Stomach (tissue), 4 donors: Measurements from ENCODE around the gene CARMIL1.

ENCODE experiments used
- POLR2A ChIP-seq, 4 donors: fragments of 450-650 bp; IDR thresholded peaks; one replicate each; pipeline ENCODE4 v1.6.1; 2016; ENCODE audit warnings: antibody characterized with exemption in 4 of 4, control low read depth in 2 of 4, mild to moderate bottlenecking in 1 of 4, moderate library complexity in 1 of 4
- POLR2AphosphoS5 ChIP-seq, 3 donors: sonication (generic); formaldehyde crosslinking; IDR thresholded peaks; one replicate each; pipeline ENCODE4 v1.6.1; 2016; ENCODE audit warnings: antibody characterized with exemption in 3 of 3
- TF ChIP-seq, protein P1 (sequence below), 7 experiments: fragments of 450-650 bp in 4 of 7; fragments of 200-600 bp in 3 of 7; sonication (generic) in 3 of 7; IDR thresholded peaks; one replicate each; pipeline ENCODE4 v1.5.1; 2016 to 2019; ENCODE audit warnings: antibody characterized with exemption in 7 of 7, control low read depth in 2 of 7, mild to moderate bottlenecking in 1 of 7

DNA sequence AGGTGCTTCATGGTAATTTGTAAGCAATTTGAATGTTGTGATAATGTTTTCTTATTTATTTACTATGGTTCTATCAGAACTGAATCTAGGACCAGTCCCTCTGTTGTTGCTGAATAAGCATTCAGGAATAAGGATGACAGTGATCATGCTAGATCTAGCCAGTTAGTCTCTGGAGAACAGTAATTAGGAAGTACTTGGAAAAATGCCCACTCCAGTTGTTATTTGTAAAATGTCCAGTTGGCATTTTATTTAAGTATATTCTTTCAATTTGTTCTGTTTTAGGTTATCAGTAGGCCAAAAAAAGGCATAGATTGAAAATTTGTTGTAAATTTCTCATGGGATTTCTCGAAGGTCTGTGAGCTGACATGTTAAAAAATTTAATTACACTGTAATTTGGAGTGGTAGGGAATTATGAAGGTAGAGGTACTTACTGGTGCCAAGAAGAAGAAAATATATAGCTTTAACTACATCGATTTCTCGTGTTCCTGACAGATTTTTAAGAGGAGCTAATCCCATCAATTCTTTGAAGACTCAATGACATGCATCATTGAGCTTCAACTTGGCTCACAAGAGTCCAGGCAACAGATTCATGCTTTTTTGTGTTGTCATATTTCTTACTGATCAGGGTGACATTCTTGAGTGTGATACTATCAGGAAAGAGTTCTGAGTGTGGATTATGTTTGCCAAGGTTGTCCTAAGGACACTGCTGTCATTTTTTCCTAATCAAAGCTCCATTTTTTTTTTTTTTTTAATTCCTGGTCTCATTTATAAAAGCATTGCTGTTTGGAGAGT is 177.3 kb downstream of the CARMIL1 start:
- TF ChIP-seq, protein P1, sequence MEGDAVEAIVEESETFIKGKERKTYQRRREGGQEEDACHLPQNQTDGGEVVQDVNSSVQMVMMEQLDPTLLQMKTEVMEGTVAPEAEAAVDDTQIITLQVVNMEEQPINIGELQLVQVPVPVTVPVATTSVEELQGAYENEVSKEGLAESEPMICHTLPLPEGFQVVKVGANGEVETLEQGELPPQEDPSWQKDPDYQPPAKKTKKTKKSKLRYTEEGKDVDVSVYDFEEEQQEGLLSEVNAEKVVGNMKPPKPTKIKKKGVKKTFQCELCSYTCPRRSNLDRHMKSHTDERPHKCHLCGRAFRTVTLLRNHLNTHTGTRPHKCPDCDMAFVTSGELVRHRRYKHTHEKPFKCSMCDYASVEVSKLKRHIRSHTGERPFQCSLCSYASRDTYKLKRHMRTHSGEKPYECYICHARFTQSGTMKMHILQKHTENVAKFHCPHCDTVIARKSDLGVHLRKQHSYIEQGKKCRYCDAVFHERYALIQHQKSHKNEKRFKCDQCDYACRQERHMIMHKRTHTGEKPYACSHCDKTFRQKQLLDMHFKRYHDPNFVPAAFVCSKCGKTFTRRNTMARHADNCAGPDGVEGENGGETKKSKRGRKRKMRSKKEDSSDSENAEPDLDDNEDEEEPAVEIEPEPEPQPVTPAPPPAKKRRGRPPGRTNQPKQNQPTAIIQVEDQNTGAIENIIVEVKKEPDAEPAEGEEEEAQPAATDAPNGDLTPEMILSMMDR (IDR thresholded peaks at IDR 0.05): no peak
- TF ChIP-seq POLR2AphosphoS5 (IDR thresholded peaks at IDR 0.05): no peak
- no peak for TF ChIP-seq POLR2A (IDR thresholded peaks at IDR 0.05)
